NCI-H187 (cell line): ENCODE results near the gene TTLL7.
"Not testable (repeated sequence)": the region's sequence is repeated elsewhere in the genome, so short reads cannot be mapped to it uniquely, and the experiment has no call there.

ENCODE experiments used
- DNase-seq, 2 experiments: peaks; one replicate each; lab custom pipeline; 2025; lab: John Stamatoyannopoulos, UW

The TTLL7 gene

DNA sequence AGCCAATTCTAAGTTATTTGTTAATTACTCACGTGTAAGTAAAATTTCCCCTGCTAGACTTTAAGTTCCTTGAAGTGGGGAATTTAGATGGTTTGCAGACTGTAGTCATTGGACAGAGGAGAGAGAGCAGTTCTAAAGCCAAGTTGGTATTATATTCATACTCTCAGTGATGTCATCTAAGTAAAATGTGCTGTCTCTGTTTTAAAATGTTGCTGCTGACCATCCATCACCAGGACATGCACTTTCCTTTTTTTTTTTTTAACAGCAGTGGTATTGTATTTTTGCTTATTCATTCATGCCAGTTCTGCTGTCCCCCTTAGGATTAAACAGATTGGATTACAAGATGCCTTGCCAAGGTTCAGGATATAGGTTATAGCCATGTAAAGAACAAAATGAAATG is 2.3 kb downstream of the TTLL7 start:
- DNase-seq = no peak

DNA sequence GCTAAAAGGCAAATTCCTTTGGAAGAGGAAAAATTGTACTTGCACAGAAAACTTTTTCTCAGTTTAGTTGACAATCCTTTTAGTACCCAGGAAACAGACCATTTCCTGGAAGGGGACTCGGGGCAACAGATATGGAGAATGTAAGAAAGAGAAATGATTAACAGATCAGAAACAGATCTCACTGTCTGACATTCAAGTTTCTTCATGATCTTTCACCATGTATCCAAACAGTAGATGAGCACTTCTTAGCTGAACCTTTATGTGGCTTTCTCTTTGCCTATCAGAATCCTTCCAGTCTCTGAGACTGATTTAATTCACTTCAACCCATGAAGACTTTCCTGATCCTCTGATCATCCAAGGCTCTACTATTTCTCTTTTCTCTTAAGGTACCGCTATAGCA is 2.7 kb downstream of the TTLL7 start:
- no peak for DNase-seq

DNA sequence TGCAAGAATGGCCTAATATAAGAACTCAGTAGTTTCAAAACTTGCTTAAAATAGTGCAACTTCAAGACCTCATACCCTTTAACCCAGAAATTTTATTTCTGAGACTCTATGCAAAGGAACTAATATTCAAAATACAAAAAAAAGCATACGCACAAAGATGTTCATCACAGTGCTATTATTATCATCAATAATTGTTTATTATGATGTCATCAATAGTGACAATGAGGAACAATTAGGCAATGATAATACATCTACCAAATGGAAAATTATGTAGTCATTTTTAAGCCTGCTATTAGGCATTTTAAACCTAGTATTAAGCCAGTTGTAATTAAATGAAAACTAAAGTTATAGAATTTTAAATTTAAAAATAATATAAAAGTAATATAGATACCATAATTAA is 3.3 kb downstream of the TTLL7 start:
- no peak for DNase-seq

DNA sequence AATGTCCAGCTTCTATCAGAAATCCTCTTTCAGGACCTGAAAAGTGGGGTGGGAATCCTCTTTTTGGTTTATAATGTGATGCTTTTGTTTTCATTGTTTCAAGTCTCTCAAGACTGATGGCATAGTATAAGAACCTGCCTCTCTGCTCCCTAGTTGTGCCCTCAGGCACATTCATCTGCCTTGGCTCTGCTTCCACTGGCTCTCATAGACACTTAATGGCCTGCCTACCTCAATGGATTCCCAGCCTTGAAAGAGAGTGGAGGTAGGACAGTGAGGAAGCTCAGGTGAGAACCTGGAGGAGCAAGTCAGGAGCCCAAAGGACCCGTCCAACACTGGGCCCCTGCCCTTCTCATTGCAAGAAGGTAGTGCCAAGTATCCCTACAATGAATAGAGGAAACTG is 4.8 kb downstream of the TTLL7 start:
- DNase-seq = no peak

DNA sequence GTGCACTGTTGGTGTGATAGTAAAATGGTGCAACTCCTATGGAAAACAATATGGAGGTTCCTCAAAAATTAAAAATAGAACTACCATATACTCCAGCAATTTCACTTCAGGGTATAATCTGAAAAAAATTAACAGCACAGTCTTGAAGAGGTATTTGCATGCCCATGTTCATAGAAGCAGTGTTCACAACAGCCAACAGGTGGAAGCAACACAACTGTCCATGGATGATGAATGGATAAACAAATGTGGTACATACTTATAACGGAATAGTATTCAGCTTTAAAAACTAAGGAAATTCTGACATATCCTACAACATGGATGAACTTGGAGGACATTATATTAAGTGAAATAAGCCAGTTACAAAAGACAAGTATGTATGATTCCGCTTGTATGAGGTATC is 8.2 kb downstream of the TTLL7 start:
- no peak for DNase-seq

DNA sequence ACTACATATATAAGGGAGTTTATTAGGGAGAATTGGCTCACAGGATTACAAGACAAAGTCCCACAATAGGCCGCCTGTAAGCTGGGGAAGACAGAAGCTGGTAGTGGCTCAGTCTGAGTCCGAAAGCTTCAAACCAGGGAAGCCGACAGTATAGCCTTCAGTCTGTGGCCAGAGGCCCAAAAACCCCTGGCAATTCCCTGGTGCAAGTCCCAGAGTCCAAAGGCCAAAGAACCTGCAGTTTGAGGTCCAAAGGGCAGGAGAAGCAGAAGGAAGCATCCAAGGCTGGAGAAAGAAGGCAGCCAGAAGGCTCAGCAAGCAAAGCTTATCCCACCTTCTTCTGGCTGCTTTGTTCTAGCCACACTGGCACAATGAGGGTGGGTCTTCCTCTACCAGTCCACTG is 13.9 kb downstream of the TTLL7 start:
- DNase-seq = no peak

DNA sequence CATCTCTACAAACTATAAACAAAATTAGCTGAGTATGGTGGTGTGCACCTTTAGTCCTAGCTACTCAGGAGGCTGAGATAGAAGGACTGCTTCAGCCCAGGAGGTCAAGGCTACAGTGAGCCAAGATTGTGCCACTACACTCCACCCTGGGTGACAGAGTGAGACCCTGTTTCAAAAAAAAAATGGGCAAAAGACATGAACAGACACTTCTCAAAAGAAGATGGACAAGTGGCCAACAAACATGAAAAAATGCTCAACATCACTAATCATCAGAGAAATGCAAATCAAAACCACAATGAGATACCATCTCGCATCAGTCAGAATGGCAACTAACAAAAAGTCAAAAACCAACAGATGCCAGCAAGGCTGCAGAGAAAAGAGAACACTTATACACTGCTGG is 15.0 kb downstream of the TTLL7 start:
- not testable (repeated sequence) for DNase-seq

DNA sequence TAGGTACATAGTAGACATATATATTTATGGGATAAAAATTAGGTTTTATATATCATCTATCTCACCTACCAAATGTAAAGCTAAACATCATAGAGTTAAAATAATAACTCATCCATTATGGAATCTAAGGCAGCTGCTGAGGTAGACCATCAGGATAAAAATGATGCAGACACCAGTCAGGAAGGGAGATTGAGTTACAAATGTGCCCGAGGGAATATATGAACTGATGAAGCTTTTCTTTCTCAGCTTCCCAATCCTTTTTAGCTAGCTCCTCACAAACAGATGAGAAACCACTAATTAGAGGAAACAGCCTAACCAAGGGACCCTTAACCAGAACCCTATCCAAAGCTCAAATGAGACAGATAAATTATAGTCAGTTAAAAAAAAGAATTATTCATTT is 20.9 kb downstream of the TTLL7 start:
- no peak for DNase-seq

DNA sequence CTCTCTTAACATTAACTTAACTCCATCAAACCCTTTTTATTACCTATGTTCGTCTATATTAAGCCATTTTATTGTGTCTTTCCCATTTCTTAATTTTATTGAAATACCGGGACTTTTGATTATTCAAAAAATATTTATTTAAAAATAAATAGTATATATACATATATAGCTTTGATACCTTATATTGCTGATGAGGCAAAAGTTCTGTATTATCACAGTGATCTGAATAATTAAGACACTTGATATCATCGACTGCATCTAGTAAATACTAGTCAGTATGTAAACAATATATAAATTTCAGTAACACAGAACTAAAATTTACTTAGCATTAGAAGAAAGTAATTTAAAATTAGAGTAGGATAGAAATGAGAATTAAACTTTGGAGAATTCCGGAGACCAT is 22.0 kb downstream of the TTLL7 start:
- DNase-seq = no peak

DNA sequence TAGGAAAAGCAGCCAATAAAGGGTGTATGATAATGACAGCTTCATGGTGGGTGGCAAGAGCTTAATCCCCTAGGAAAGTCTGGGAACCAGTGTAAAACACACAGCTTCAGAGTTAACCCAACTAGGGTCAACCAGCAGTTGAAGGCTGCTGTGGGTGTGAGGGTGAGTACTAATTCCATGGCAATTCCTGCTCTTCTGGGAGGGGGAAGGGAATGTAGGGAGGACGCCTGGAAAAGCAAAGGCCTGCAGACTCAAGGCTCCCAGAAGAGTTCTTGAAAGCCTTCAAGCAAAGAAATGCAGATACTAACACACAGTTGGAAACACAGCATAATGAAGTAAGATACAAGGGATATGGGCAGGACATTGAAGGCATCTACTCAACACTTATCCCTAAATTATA is 28.1 kb downstream of the TTLL7 start:
- no peak for DNase-seq

DNA sequence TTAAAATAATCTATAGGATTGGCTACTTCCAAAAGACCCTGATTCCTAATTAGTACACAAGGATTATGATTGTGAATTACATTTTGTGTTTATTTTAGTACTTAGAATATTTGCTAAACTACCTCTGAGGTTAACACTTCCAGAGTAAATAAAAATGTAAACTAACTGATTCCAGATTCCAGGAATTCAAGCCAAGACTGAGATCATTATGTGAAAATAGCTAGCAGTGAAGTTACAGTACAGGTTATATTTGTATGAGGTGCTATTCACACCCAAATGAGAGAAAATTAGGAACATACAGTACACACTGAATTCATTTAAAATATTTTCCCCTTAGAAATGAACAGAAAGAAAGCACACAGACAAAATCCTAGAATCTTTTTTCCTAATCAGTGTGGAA is 28.8 kb downstream of the TTLL7 start:
- DNase-seq = no peak

DNA sequence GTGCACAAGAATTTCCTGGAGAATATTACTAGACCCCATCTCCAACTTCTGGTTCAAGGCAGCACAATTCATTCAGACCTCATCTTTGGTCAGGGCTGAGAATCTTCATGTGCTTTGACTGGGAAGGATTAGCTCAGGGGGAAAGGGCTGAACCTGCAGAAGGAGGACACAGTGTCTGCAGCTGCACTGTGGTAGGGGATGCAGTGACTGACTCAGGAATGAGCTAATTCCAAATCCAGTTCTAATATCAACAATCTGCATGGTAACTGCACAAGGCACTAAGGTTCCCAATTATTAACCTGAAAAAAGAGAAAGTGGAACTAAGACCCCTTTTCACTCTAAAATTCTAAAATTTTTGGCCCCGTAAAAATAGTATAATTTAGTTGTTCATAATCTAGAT is 31.6 kb downstream of the TTLL7 start:
- no peak for DNase-seq

DNA sequence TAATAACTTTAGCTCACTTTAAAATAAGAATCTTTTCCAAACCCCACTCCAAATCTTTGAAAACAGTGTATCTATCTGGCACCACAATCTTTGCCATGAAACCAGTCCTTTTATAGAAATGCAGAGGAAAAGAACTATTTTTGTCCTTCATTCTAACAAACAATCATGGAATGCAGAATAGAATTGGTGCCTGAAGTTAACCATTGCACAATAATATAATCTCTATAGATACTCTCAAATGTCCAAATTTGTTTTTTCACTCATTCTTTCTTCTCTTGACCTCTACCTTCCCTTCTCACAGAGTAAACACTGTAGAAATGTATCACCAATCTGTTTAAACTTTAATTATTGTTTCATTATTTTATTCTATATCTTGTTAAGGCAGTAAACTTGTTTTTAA is 34.8 kb downstream of the TTLL7 start:
- DNase-seq = no peak

DNA sequence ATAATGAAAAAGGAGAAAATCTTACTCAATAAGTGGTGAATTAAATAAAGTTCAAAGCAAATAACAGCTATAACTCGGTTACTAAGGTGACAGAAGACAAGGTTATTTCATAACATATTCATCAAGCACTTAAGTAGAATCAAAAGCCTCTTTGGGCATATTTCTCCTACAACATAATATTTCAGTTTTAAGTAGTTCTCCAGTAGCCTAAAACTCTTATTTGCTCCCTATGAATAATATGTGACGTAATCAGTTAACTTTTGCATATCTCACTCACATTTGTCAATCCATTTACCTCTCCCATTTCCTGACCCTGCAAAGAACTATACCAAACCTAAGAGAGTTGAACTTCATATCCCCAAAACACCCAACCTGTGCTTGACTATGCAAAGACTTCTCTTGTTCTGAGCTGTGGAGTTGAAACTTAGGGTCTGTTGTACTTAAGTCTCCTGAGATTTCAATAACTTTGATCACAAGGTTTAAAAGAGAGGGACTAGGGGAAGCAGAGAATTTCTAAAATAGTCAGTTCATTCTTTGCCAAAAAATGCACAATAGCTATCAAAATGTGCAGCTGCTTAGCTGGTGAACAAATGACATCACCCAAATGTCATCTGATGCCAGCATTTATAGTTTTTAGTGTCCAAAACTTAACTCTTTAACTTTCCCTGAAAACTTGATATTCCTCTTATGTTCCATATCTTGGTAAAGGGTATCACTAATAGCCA is 37.2 kb downstream of the TTLL7 start:
- no peak for DNase-seq

DNA sequence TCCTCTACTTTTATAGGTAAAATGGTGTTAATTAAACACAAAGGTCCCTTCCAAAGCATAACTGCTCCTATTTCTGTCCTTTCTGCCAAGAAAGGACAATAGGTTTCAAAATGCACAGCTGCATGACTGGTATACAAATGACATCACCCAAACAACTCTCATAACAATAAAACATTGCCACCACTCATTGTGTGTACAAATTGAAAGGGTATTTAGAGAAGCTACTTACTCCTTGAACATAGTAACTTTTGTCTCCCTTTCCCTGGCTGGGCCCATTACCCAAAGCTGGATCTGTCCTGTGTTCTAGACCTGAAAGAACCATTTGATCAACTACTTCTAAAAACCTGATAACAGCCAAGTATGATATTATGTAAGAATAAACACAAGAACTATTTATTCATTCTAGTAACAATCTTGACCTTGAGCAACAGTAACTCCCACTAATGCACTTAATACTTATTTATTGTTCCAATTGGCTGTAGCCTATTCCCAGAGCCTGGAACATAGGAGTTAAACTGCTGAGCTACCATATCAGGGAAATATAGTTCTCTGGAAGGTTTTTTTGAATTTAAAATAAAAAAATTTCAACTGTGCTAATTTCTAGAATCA is 38.2 kb downstream of the TTLL7 start:
- DNase-seq = no peak

DNA sequence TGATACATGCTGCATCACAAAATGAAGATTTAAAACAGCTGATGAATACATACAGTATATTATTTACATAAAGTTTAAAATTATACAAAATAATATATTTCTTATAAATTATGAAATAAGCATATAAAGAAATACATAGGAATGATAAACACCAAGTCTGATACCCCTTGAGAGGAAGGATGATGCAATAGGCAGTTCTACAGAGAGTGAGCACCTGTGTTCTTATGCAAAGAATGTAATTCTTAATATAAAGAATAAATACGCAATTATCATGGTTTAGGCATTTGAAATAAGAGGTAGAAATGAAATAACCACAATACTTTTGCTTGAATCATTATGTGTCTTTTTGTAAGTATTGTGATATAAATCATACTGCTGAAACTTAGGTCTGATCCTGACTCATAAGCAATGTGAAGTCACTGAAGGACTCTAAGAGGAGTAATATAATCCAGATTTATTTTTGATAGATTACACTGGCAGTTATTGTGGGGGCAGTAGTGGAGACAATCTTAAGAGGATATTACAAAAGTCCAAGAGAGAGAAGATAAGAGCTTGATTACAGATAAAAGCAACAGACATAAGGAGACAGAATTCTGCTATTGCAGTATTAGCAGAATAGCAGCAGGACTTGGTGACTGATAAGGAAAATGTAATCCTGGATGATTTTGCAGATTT is 39.0 kb downstream of the TTLL7 start:
- no peak for DNase-seq

DNA sequence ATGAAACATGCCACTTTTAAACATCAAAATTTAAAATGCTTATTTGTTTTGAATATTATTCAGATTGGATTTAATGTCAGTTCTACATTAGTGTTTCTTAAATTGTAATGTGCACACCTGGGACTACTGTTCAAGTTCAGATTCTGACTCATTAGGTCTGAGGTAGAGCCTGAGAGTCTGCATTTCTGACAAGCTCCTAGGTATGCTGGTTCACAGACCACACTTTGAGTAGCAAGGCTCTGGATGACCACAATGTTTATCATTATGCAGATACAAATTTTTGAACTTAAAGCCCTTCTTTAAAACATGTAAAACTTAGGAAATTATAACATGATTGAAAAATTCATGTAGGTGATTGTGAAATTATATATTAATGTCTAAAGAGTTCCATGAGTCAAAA is 40.2 kb downstream of the TTLL7 start:
- DNase-seq = no peak

DNA sequence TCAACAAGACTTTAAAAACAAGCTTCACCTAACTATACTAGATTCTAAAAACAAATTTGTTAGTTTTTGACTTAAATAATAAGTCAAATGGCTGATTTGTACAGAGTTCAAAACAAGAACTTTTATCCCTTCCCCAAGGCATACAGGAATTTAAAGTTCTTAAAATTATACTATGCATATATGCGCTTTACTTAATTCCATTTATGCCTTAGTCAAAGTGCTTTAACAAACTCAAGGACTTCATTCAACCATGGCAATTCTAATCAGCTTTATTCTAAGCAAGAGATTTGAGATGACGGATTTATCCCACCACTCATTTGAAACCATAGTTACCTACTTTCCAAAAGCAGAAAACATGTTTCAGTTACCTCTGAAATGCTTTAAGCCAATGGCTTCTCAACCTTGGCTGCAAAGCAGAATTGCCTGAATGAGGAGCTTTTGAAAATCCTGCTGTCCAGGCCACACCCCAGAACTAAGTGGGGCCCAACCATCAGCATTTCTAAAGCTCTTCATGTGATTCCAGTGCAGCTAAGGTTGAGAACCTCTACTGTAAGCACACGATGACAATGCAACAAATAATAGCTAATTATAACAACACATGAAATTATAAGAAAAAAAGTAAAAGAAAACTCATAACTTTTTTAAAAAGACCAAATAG is 44.6 kb downstream of the TTLL7 start:
- no peak for DNase-seq

DNA sequence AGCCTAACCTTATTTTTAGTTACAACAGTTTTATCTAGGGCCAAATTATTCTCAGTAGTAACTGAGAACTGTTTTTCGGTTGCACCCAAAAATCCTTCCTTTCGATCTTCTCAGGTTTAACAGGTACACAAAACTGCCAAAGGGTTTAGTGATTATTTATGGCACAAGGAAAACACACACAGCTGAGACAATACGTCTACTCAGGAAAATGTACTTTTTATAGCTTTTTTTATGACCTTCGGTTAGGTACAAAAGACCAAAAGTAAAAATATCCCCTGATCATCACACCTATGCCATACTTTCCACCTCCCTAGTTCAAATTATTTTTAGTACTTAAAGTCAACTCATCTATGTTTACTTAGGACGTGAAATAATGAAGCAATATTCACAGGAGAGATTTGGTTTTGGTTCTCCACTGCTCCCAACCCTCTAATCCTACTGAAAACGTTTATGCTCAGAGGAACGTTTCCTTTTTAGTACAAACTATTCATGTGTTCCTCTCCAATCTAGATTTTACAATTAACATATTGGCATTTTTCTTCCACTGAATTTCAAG is 48.7 kb downstream of the TTLL7 start:
- DNase-seq = no peak

DNA sequence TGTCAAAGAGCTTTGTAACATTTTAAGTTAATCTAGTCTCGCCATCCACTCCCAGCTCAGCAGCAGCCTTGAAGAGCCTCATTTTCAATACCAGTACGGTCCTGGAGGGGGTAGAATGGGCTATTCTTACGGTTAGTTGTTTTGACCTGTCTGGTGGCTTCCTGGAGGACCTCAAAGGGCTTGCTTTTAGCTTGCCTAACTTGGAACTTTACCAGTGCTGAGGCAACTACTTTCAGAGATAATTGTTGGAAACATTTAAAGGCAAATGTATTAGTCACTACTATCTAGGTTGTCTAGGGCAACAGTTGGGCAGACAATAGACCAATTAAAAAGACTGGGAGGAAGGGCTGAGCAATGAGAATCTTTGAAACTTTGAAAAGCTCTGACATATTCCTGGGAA is 56.0 kb downstream of the TTLL7 start:
- DNase-seq = no peak

DNA sequence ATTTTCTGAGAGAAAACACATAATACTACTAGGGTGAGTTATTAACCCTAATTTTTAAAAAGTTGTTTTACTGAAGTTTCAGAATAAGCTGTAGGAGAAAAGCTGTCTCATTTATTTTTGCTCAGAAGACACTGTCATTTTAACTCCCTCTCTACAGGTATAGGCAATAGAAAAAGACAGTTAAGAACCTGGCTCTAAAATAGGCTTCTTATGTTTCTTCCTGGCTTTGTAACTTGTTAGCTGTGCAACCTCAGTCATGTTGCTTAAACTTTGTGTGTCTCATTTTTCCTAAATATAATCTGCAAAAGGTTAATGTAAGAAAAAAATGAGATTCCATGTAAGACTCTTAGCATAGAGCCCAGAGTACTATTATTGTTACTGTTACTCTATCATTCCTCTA is 64.4 kb downstream of the TTLL7 start:
- DNase-seq = no peak

DNA sequence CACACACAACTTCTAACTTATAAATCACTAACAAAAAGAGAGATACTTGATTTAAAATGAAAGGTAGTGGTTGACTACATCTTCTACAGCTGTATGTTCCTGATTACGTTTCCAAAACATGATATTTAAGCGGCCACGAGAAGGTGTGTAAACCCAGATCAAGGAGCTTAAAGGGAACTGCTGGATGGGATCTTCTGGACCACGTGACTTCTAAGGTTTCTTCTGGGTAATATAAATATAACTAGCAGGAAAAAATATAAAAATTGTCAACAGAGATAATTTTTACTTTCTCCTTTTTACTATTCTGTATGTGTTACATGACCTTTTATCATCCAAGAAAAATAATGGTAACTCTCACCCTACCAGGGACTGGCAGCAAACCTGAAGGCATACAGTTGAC is 66.2 kb downstream of the TTLL7 start:
- no peak for DNase-seq

DNA sequence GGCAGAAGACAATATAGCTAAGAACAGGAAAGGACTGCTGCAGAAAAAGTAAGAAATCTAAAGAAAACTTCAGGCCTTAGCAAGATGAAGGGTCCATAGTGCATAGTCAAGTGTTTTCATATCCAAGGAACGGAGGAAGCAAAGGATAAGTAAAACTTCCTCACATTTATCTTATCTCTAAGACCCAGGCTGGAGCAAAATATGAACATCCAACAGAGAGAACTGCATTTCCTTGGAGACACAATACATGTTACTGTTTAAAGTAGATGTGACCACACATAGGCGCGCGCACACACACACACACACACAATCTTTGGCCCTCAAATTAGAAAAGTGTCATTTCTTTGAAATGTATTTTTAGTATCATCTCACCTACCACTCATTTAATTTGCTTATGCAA is 66.7 kb downstream of the TTLL7 start:
- no peak for DNase-seq
